AG08396 (cell line): ENCODE data around the gene PKD1L1.

Experiments used
- DNase-seq: peaks from one replicate; pipeline ENCODE4 v3.0.0; 2012; ENCODE audit warnings: low spot score, mixed read lengths

The PKD1L1 gene

GRCh38 chr7:47905076-47905920, 43.0 kb downstream of the PKD1L1 start:
- no peak for DNase-seq

- DNase-seq, result no peak
Measured at GRCh38 chr7:47902013-47902412, 46.3 kb downstream of the PKD1L1 start.

GRCh38 chr7:47901542-47901941, 46.7 kb downstream of the PKD1L1 start:
- DNase-seq, result no peak

GRCh38 chr7:47897831-47898230, 50.4 kb downstream of the PKD1L1 start:
- DNase-seq, result no peak

GRCh38 chr7:47896809-47897423, 51.4 kb downstream of the PKD1L1 start:
- DNase-seq, result no peak

GRCh38 chr7:47895026-47895425, 53.2 kb downstream of the PKD1L1 start:
- DNase-seq, result no peak

GRCh38 chr7:47893721-47894365, 54.4 kb downstream of the PKD1L1 start:
- DNase-seq, result no peak

GRCh38 chr7:47893238-47893637, 55.0 kb downstream of the PKD1L1 start:
- DNase-seq, result no peak

GRCh38 chr7:47890606-47891005, 57.7 kb downstream of the PKD1L1 start:
- no peak for DNase-seq

GRCh38 chr7:47890125-47890524, 58.1 kb downstream of the PKD1L1 start:
- no peak for DNase-seq

- DNase-seq, result no peak
Measured at GRCh38 chr7:47889723-47890122, 58.5 kb downstream of the PKD1L1 start.

- no peak for DNase-seq
Measured at GRCh38 chr7:47888371-47889265, 59.6 kb downstream of the PKD1L1 start.

- DNase-seq, result no peak
Measured at GRCh38 chr7:47887016-47887640, 61.1 kb downstream of the PKD1L1 start.

- DNase-seq, result no peak
Measured at GRCh38 chr7:47885987-47886811, 62.1 kb downstream of the PKD1L1 start.

- no peak for DNase-seq
Measured at GRCh38 chr7:47885309-47885986, 62.8 kb downstream of the PKD1L1 start.

GRCh38 chr7:47884675-47885074, 63.6 kb downstream of the PKD1L1 start:
- no peak for DNase-seq

GRCh38 chr7:47882635-47883034, 65.6 kb downstream of the PKD1L1 start:
- no peak for DNase-seq

GRCh38 chr7:47881256-47881655, 67.0 kb downstream of the PKD1L1 start:
- DNase-seq, result no peak

- DNase-seq, result no peak
Measured at GRCh38 chr7:47878662-47879061, 69.6 kb downstream of the PKD1L1 start.

- no peak for DNase-seq
Measured at GRCh38 chr7:47877336-47877735, 70.9 kb downstream of the PKD1L1 start.
